WERI-Rb-1 (cell line): ENCODE measurements around the gene SERBP1.

Source experiments
- DNase-seq: peaks from one replicate; pipeline ENCODE4 v3.0.0-alpha.2; 2020
- H3K27ac ChIP-seq: fragments of 250-450 bp; sonication (Bioruptor Pico); 2 replicates; pipeline ENCODE4 v1.5.1; 2020; ENCODE audit warnings: mild to moderate bottlenecking, moderate library complexity
- H3K27me3 ChIP-seq: fragments of 250-450 bp; sonication (Bioruptor Pico); 2 replicates; pipeline ENCODE4 v1.5.1; 2021; ENCODE audit warnings: mild to moderate bottlenecking, low read depth, moderate library complexity; ENCODE audit not compliant: insufficient read depth, severe bottlenecking
- H3K36me3 ChIP-seq: fragments of 250-450 bp; sonication (Bioruptor Pico); 2 replicates; pipeline ENCODE4 v1.5.1; 2020; ENCODE audit warnings: mild to moderate bottlenecking, moderate library complexity
- H3K4me3 ChIP-seq: 2 replicates; pipeline ENCODE4 v1.5.1; 2011; ENCODE audit warnings: low read depth, mild to moderate bottlenecking, control low read depth, low read length
- H3K9me3 ChIP-seq: fragments of 250-450 bp; sonication (Bioruptor Pico); 2 replicates; pipeline ENCODE4 v1.5.1; 2021; ENCODE audit warnings: mild to moderate bottlenecking, moderate library complexity; ENCODE audit not compliant: severe bottlenecking
- TF ChIP-seq, protein P1 (sequence below): IDR thresholded peaks from 2 replicates; pipeline ENCODE4 v1.5.1; 2011; ENCODE audit warnings: low read depth, mild to moderate bottlenecking, control low read depth, inconsistent platforms, low read length

SERBP1 gene

DNA sequence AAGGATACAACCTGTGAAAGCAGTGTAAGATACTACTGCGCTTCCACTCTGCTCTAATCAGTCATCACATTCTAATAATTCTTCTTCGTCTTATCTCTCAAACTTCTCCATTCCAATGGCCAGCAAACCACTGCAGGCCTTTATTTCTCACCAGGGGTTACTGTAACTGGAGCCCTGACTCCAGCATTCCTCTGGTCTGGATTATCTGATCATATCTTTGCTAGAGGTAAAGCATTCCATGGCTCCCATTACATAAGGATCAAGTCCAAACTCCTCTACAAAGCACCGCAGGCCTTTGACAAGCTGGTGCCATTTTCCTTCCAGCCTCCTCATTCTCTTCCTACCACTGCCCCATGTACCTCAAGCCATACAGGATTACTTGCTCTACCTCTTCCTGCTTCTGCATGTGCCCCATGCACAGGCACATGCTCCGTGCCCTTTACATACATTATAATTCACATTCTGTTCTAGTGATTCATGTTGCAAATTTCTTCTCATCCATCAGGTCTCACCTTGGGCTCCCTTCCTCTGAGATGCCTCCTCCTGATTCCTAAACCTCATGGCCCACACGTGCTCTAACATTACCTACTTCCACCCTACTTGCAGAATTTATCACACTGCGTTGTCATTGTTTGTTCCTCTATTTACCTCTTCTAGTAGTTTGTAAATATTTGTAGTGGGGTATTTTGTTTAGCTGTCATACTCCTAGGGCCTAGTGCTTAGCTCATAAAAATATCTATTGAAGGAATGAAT is 9.3 kb upstream of the SERBP1 start:
- Histone ChIP-seq H3K9me3 (no peaks in the 10 kb centered on the region), H3K4me3 (no peak overlapping the region), H3K27ac (no peak overlapping the region), H3K27me3 (no peaks in the 10 kb centered on the region), H3K36me3 (no peaks in the 10 kb centered on the region)
- no peak for DNase-seq
- TF ChIP-seq, protein P1, sequence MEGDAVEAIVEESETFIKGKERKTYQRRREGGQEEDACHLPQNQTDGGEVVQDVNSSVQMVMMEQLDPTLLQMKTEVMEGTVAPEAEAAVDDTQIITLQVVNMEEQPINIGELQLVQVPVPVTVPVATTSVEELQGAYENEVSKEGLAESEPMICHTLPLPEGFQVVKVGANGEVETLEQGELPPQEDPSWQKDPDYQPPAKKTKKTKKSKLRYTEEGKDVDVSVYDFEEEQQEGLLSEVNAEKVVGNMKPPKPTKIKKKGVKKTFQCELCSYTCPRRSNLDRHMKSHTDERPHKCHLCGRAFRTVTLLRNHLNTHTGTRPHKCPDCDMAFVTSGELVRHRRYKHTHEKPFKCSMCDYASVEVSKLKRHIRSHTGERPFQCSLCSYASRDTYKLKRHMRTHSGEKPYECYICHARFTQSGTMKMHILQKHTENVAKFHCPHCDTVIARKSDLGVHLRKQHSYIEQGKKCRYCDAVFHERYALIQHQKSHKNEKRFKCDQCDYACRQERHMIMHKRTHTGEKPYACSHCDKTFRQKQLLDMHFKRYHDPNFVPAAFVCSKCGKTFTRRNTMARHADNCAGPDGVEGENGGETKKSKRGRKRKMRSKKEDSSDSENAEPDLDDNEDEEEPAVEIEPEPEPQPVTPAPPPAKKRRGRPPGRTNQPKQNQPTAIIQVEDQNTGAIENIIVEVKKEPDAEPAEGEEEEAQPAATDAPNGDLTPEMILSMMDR: no peak

- Histone ChIP-seq H3K36me3 (no peaks in the 10 kb centered on the region), H3K27me3 (no peaks in the 10 kb centered on the region), H3K27ac (peak overlapping the region; percentile 4; the same call in 1 of the 2 replicates), H3K9me3 (no peaks in the 10 kb centered on the region), H3K4me3 (no peak overlapping the region)
- no peak for DNase-seq
- TF ChIP-seq, protein P1: no peak
Measured at GRCh38 chr1:67437961-67438360, 7.8 kb upstream of the SERBP1 start.

- Histone ChIP-seq H3K27ac (no peak overlapping the region), H3K27me3 (no peaks in the 10 kb centered on the region), H3K36me3 (no peaks in the 10 kb centered on the region), H3K9me3 (no peaks in the 10 kb centered on the region), H3K4me3 (no peak overlapping the region)
- no peak for DNase-seq
- TF ChIP-seq, protein P1: no peak
Measured at GRCh38 chr1:67436511-67437055, 6.4 kb upstream of the SERBP1 start.

- no peak for DNase-seq
- Histone ChIP-seq H3K27me3 (no peaks in the 10 kb centered on the region), H3K36me3 (peaks cover 5% of the 10 kb centered on the region), H3K27ac (no peak overlapping the region), H3K9me3 (no peaks in the 10 kb centered on the region), H3K4me3 (no peak overlapping the region)
- TF ChIP-seq, protein P1: no peak
Measured at GRCh38 chr1:67434491-67434890, 4.3 kb upstream of the SERBP1 start.

- DNase-seq: no peak
- no peak overlapping the region for H3K27ac ChIP-seq
Measured at GRCh38 chr1:67433837-67434236, 3.6 kb upstream of the SERBP1 start.

More at GRCh38 chr1:67433837-67434236, 3.6 kb upstream of the SERBP1 start:
- TF ChIP-seq, protein P1: no peak
- Histone ChIP-seq H3K4me3 (no peak overlapping the region), H3K36me3 (peaks cover 11% of the 10 kb centered on the region), H3K27me3 (no peaks in the 10 kb centered on the region), H3K9me3 (no peaks in the 10 kb centered on the region)
